ENCODE data around the gene THBD.

Gene THBD

DNA sequence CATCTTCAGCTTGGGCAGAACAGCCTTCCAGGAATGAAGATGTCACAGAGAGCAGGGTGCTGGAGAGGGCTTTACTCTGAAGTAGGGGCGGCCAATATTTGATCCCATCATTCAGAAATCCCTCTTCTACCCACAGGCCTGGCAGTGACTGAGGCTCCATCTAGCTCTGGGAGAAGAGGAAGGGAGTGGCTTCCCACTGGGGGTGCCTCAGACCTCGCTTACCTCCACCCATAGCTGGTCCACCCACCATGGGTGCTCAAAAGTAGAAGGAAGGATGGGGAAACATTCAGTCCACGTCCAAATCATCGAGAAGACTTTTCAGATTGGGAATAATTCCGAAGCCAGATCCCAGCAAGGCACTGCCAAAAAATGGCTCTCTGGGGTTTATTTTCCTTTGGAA is 11.8 kb upstream of the THBD start:
- DNase-seq = no peak

DNA sequence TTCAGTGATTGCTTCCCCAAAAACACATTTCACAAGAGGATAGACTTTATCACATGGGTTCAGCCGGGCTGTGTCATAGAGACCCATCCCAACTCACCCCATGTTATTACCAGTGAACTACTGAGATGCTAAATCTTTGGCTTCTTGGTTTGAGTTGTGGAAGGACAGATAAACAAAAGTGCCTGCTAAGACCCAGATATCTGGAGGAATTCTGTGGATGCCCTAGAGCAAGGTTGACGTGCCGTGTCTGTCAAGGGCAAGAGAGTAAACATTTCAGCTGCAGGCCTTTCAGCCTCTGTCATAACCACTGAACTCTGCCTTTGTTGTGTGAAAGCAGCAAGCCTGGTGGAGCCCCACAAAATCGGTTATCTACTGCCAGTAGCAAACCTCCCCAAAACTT is 11.2 kb upstream of the THBD start:
- no peak for DNase-seq

DNA sequence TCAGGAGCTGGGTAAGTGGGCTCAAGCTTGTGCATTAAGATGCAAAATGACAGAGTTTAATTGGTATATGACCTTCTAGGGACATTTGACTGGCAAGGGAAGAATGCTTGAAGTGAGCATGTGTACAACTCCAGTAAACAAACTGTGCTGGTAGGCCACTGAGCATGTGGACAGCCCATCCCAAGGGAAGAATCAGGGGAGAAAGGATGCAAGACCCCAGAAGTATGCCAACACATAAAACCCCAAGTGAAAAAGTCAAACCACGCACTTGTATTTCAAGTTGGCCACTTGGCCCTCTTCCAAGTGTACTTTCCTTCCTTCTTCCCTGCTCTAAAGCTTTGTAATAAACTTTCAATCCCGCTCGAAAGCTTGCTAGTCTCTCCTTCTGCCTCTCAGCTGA is 10.4 kb upstream of the THBD start:
- no peak for DNase-seq

DNA sequence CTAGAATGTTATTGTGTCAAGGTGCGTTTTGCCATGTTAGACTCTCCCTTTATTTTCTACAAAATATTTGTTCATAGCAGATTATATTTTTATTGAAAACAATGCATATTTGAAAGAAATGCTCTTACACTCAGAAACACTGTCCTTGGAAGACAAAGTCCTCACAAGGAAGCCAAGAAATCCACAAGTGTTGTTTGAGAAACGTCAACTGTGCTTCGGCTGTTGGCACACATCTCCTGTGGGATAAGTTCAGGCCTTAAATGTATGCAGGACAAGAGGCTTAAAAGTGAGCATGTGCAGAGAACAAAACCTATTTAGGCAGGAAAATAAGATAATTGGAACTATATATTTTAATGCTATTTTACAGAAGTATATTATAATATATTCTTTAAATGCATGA is 9.5 kb upstream of the THBD start:
- no peak for DNase-seq

DNA sequence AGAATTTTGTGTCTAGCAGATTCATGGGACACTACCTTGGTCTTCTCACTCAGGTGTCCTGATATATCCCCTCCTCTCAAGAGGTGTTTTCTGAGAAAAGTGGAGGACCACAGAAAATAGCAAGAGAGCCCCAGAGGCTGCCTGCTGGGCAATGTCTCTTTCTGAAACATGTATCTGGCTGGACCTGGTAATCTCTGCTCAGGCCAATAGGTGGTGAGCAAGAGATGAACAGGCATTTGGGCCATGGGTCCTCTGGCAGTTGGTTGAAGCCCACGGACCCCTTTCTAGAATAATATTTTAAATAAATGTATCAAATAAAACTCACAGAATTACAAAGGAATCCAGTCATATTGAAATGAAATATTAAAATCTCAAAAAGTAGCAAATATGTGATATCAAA is 8.8 kb upstream of the THBD start:
- no peak for DNase-seq

- no peak for DNase-seq
These were observed 3.4 kb upstream of the THBD start for GRCh38 chr20:23052904-23053303.

GRCh38 chr20:23050847-23051627 is 1.6 kb upstream of the THBD start:
- DNase-seq = no peak

- no peak for DNase-seq
These were observed 785 bp upstream of the THBD start for GRCh38 chr20:23050076-23050838.

- peak in 1 of 2 experiments; percentile 16 for DNase-seq
These were observed 930 bp downstream of the THBD start for GRCh38 chr20:23048283-23049200.

DNA sequence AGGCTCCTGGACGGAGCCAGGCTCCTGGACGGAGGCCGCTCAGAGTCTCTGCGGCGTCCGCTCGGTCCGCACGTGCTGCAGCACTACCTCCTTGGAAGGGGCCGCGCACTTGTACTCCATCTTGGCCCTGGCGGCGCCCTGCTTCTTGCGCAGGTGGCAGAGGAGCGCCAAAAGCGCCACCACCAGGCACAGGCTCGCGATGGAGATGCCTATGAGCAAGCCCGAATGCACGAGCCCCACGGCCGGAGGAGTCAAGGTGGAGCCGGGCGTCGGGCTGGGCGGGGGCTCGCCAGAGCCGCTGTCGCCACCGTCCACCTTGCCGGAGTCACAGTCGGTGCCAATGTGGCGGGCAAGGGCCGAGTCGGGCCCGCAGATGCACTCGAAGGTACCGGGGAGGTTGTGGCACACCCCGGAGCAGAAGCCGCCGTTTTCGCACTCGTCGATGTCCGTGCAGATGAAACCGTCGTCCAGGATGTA is 1.7 kb downstream of the THBD start:
- no peak for DNase-seq

- no peak for DNase-seq
These were observed 2.3 kb downstream of the THBD start for GRCh38 chr20:23047001-23047737.

DNA sequence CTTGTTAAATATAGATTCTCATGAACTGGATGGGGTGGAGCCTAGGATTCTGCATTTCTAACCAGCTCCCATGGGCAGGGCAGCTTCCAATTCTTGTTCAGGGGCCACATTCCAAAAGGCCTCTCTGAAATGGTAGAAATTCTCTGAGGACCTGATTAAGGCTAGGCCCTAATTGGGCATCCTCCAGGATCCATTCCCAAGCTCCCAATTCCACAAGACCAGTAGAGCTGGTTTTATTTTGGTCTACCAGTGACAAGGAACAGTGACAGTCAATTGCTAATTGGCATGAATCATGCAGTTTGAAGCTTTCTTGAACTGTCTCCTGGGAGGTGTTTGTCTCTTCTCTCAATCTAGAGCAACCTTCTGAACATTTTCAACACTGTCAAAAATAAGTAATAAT is 3.0 kb downstream of the THBD start:
- DNase-seq = no peak

- no peak for DNase-seq
These were observed 6.1 kb downstream of the THBD start for GRCh38 chr20:23043376-23043775.

- DNase-seq = no peak
These were observed 7.2 kb downstream of the THBD start for GRCh38 chr20:23042270-23042669.

DNA sequence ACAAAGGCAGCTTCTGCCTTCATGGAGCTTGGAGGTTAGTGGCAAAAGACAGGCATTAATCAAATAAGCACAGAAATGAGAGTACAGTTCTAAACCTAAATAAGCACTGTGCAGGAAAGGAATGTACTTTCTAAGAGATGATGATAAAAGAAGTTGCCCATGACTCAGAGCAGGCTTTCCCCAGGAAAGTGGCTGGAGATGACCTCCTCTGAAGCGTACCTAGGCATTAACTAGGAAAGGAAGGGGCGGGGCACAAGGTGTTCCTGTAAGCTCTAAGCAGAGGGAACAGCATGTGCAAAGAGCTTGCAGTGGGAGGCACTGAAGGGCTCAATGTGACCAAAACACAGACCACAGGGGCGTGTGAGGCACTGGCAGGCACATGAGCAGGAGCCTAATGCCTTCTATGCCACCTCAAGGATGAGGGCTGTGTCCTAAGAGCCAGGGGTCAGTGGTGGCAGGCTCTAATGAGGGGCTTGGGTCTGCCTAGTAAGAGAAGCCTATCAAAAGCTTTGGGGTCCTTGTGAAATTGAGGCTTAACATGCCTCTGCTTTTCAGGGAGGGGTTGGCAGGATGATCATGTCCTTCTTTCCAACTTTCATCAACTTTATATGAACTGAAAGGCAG is 9.5 kb downstream of the THBD start:
- no peak for DNase-seq

DNA sequence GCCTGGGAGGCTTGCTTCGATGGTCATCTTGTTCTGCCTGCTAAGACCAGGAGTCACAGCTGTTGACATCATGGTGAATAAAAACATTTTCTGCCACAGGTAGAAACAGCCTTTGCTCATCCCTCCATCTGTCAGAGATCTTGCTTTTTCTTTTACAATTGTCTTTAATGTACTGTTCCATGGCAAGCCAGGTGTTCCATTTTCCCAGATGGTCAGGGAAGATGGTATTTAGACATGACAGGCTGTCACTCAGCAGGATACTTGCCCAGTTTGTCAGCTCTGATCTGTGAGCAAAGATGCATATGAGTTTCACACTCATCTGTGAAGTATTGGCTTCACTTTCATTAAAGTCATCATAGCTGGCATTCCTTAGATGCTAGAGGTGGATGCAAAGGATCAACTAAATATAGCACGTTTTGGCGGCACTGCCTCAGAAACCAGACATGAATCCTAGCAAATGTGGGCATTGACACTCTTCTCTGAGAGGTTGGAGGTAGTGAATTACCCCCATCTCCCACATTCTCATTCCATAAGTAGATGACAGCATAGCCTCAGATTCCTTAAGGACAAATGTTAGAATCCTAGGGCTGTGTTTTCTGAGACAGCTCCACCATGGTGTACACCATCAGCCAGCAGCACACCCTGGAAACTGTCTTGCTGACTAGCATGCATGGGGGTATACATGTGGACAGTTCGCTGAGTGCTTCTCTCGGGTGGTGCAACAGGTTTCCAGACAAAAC is 10.2 kb downstream of the THBD start:
- DNase-seq = no peak

- no peak for DNase-seq
These were observed 12.4 kb downstream of the THBD start for GRCh38 chr20:23037017-23037481.

- DNase-seq = no peak
These were observed 13.1 kb downstream of the THBD start for GRCh38 chr20:23036371-23036770.

DNA sequence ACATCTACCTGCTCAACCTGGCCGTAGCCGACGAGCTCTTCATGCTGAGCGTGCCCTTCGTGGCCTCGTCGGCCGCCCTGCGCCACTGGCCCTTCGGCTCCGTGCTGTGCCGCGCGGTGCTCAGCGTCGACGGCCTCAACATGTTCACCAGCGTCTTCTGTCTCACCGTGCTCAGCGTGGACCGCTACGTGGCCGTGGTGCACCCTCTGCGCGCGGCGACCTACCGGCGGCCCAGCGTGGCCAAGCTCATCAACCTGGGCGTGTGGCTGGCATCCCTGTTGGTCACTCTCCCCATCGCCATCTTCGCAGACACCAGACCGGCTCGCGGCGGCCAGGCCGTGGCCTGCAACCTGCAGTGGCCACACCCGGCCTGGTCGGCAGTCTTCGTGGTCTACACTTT is 13.7 kb downstream of the THBD start:
- no peak for DNase-seq

DNA sequence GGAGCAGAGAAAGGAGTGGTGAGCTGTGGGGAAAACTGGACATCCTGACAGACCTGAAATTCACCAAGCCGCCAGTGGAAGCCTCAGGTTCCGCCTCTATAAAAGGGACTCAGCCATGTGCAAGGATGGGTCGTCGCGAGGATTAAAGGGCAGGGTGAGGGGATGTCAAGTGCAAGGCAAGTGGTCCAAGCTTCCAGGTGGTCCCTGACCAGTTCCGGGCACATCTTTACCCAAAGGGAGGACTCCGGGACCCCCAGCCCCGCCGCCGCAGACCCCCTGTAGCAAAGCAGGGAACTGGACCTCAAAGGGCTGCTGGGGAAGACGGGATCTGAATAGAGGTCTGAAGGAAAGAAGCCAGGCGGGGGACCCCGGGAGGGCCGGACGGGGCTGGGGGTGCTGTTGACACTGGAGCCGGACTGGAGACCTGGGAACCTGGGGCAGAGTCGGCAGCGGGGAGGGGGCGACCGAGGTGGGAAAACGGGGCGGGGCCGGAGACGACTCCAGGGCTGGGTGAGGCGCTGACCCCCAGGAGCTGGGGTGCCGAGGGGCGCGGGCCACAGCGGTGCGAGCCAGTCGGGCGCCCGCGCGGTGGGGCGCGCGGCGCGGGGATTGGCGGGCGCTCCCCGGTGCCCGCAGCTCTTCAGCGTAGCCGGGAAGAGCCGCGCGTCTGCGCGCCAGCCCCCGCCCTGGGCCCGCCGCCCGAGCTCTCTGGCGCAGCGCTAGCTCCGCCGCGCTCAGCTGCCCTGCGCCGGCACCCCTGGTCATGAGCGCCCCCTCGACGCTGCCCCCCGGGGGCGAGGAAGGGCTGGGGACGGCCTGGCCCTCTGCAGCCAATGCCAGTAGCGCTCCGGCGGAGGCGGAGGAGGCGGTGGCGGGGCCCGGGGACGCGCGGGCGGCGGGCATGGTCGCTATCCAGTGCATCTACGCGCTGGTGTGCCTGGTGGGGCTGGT is 14.5 kb downstream of the THBD start, which contains the start of gene SSTR4:
Gene SSTR4 (plus strand): TSS at position 592 of the 951 bp plus-strand sequence. CDS start 172 bp downstream, at position 764.
- DNase-seq = no peak
